Measurements from ENCODE around the gene TTC32. TPM values are rescaled to one million over a fixed set of nuclear protein-coding genes. Genes with fewer than 3 reads are reported as not detected.

TTC32 gene
- total RNA-seq, 1 experiment from 2014 or later = 9.9 TPM

DNA sequence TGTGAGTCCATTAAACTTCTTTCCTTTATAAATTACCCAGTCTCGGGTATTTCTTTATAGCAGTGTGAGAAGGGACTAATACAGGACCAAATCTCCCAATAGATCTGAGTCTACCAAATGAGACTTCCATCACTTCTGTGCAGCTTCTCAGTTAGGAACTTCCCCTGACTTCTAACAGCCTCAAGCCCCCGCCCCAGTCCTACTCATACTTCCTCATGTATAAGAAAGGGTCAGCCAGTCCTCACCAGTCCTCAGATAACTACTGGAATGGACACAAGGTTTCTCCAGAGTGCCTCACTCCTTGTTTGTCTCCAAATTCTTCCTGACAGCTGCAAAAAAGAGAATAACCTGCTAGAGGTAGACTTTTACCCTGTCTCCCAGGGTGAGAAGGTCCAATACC is 19.5 kb downstream of the TTC32 start (continued):
- no peak for TF ChIP-seq ARID4B (CRISPR knock-in tag; IDR thresholded peaks at IDR 0.05; ENCODE audit: borderline replicate concordance)

- TF ChIP-seq, protein P1, sequence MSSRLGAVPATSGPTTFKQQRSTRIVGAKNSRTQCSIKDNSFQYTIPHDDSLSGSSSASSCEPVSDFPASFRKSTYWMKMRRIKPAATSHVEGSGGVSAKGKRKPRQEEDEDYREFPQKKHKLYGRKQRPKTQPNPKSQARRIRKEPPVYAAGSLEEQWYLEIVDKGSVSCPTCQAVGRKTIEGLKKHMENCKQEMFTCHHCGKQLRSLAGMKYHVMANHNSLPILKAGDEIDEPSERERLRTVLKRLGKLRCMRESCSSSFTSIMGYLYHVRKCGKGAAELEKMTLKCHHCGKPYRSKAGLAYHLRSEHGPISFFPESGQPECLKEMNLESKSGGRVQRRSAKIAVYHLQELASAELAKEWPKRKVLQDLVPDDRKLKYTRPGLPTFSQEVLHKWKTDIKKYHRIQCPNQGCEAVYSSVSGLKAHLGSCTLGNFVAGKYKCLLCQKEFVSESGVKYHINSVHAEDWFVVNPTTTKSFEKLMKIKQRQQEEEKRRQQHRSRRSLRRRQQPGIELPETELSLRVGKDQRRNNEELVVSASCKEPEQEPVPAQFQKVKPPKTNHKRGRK (CRISPR knock-in tag; IDR thresholded peaks at IDR 0.05; ENCODE audit: borderline replicate concordance) = no peak
- TF ChIP-seq TP53 (CRISPR knock-in tag; IDR thresholded peaks at IDR 0.05) (no peak), TEAD4 (CRISPR knock-in tag; IDR thresholded peaks at IDR 0.05) (no peak), ZNF671 (CRISPR knock-in tag; IDR thresholded peaks at IDR 0.05) (no peak), FOXP1 (CRISPR knock-in tag; IDR thresholded peaks at IDR 0.05; ENCODE audit: borderline replicate concordance) (no peak), GABPB1 (CRISPR knock-in tag; IDR thresholded peaks at IDR 0.05) (no peak), SMAD3 (CRISPR knock-in tag; IDR thresholded peaks at IDR 0.05; ENCODE audit: borderline replicate concordance) (no peak)
- TF ChIP-seq, protein P2, sequence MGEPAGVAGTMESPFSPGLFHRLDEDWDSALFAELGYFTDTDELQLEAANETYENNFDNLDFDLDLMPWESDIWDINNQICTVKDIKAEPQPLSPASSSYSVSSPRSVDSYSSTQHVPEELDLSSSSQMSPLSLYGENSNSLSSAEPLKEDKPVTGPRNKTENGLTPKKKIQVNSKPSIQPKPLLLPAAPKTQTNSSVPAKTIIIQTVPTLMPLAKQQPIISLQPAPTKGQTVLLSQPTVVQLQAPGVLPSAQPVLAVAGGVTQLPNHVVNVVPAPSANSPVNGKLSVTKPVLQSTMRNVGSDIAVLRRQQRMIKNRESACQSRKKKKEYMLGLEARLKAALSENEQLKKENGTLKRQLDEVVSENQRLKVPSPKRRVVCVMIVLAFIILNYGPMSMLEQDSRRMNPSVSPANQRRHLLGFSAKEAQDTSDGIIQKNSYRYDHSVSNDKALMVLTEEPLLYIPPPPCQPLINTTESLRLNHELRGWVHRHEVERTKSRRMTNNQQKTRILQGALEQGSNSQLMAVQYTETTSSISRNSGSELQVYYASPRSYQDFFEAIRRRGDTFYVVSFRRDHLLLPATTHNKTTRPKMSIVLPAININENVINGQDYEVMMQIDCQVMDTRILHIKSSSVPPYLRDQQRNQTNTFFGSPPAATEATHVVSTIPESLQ (CRISPR knock-in tag; IDR thresholded peaks at IDR 0.05) = no peak
- Mint-ChIP-seq H3K9me3 (no peaks in the 10 kb centered on the region), H3K27ac (no peak overlapping the region), H3K4me1 (no peaks in the 10 kb centered on the region), H3K4me3 (no peak overlapping the region), H3K27me3 (ENCODE audit: low read depth) (peaks cover 2% of the 10 kb centered on the region), H3K36me3 (no peaks in the 10 kb centered on the region)
- CTCF ChIA-PET = no interaction called here
- POLR2A ChIA-PET = no interaction called here
- DNase-seq (ENCODE audit: low spot score) (no peak), ATAC-seq (no peak)
Measured at GRCh38 chr2:19881908-19882265, 19.9 kb downstream of the TTC32 start.

DNA sequence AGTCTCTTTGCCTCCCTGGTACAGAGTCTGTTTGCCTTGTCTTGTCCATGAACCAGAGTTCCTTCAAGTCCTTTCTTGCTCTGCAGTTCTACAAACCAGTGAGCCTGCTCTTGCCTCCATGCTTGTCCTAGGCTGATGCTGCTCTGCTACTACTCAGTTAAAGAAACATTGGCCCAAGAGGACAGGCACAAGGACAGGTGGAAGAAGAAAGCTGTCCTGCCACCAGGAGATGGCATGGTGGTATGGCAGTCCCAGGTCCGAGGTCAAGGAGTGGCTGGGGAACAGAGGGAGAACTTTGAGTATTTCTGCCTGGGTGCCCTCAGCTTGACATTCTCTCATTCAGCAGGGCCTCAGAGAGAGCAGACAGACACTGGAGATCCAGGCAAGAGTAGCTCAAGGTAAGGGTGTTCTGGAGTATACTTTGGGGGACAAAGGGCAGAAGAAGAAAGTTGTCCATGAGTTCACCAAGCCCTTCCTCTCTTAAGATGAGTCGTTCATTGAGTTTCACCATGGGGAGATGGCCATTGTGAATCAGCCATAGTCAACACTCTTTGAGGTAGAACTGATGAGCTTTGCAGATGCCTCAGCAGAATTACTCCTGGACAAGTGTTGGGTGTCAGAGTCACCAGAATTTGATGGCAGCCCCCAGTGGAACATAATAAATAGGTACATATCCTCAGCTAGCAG is 20.4 kb downstream of the TTC32 start:
- ChIA-PET CTCF (no interaction called here), POLR2A (no interaction called here)
- H3K4me3 Mint-ChIP-seq = no peak overlapping the region
- no peak overlapping the region for H3K27ac Mint-ChIP-seq
- ATAC-seq (no peak), DNase-seq (ENCODE audit: low spot score) (no peak)
- no peaks in the 10 kb centered on the region for H3K4me1 Mint-ChIP-seq
- H3K9me3 Mint-ChIP-seq = no peaks in the 10 kb centered on the region
- H3K27me3 Mint-ChIP-seq (ENCODE audit: low read depth) = peaks cover 2% of the 10 kb centered on the region
- no peaks in the 10 kb centered on the region for H3K36me3 Mint-ChIP-seq
- TF ChIP-seq ZBTB43 (CRISPR knock-in tag; IDR thresholded peaks at IDR 0.05) (no peak), PREB (CRISPR knock-in tag; IDR thresholded peaks at IDR 0.05; ENCODE audit: borderline replicate concordance) (no peak), ATF2 (CRISPR knock-in tag; IDR thresholded peaks at IDR 0.05; ENCODE audit: borderline replicate concordance, low read depth) (no peak), ETV6 (CRISPR knock-in tag; IDR thresholded peaks at IDR 0.05) (no peak), AFF4 (CRISPR knock-in tag; IDR thresholded peaks at IDR 0.05; ENCODE audit: borderline replicate concordance) (no peak), SMAD3 (CRISPR knock-in tag; IDR thresholded peaks at IDR 0.05; ENCODE audit: borderline replicate concordance) (no peak), ZNF263 (CRISPR knock-in tag; IDR thresholded peaks at IDR 0.05; ENCODE audit: low read depth) (no peak)
